Muscle of arm (tissue), 12 donors: ENCODE results near the gene SLC35B2. TPM values are rescaled to one million over a fixed set of nuclear protein-coding genes. Genes with fewer than 3 reads are reported as not detected.

Experiments
- DNase-seq: peaks from one replicate; pipeline ENCODE4 v3.0.0-alpha.2; 2013
- polyA plus RNA-seq, 12 donors: library from polyadenylated mRNA; unstranded; fragments of 120-200 nt; gene quantifications; one replicate each; pipeline ENCODE4 v1.2.1, GENCODE V29; 2013; ENCODE audit not compliant: insufficient read length in 12 of 12

The SLC35B2 gene
- polyA plus RNA-seq, 12 donors = 26.4 to 41.9 (median 30.6) TPM; not detected in 1

DNA sequence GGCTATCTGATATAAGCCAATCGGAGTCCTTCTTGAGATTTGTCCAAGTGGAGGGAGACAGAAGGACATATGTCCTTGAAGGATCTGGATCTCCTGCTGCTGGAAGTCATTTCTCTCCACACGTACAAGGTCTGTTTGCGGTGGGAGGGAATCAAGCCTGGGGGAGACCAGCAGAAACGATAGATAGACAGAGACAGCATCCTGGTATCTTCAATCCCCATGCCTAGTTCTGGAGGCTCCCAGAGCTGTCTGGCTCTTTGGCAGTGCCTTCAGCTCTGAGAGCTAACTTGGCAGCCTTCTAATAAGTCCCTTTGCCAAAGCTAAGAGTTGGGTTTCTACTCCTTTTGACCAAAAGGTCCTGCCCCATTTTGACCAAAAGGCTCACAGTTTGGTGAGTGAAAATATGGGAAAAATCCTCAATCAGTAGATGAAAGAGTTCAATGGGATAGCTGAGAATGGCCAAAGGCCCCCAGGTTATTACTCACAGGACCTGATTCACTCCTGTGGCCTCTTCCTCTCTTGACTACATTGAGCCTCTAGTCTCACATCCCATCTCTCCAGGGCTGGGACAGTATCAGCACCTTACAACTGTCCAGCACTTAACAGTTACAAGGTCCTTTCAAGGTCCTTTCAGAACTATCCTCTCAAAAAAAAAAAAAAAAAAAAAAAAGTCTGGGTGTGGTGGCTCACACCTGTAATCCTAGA, 35.5 kb upstream of the SLC35B2 start:
- no peak for DNase-seq

DNA sequence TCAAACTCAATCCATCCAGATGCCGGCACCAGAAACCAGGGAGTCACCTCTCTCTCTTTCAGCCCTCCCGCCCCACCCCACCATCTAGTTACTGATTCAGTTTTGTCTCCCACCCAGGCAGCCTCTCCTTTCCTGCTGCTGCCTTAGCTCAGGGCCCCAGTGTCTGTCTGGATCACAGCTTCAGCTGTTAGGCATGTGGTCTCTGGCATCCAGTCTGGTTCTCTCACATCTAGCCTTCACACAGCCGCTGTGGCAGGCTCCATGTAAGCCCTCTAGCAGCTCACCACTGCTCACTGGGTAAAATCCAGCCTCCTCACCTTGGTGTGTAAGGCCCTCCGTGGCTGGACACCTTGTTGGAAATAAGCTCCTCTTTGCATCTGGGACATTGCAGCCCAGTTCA, 34.5 kb upstream of the SLC35B2 start:
- DNase-seq = no peak

DNA sequence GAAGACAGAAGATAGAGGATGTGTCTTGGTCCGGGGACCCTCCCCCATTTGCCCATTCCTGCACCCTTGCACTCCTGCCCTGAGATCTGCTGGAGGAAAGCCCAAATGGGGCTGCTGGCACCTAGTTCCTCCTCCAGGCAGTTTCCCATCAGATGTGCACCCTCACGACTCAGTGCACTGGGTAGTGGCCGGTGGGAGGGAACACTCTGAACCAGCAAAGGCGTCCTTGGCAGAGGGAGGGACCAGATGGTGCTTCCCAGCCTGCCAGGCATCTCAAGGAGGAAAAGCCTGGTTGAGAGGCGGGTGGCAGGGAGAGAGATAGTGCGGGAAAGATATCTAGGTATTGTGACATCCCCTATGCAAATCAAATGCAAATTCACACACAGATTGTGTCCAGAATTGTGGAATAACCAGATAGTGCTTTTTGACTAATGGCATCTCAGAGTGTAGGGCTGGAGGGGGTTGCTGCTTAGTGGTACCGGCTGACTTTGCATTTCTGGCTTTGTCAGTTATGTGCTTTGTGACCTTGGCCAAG, 32.5 kb upstream of the SLC35B2 start:
- no peak for DNase-seq

DNA sequence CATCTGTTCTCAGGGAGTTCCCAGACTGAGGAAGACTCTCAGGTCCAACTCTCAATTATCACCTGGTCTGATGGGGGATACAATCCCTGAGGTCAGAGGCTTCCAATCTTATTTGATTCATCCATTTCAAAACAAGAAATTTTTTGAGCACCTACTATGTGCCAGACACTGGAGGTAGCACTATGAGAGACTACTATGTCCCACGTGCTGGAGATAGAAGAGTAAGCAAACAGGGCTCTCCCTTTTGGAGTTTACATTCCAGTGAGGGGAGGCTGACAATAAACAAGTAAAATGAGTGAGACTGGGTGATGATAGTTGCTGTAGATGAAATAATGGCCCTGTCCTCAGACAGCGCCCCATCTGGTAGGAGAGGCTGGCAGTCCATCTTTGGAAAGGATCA, 29.4 kb upstream of the SLC35B2 start:
- no peak for DNase-seq

DNA sequence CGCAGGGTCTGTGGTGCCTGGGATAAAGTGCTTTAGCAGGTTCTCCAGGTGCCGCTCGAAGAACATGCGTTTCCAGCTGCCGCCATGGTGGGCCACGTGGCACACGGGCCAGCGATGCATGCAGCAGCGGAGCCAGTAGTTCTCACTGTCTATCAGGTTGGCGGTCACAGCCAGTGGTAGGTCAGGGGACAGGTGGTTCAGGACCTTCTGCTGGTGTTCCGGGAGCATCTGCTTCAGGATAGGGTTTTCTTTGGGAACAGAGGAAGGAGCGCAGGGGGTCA, 28.9 kb upstream of the SLC35B2 start:
- no peak for DNase-seq

DNA sequence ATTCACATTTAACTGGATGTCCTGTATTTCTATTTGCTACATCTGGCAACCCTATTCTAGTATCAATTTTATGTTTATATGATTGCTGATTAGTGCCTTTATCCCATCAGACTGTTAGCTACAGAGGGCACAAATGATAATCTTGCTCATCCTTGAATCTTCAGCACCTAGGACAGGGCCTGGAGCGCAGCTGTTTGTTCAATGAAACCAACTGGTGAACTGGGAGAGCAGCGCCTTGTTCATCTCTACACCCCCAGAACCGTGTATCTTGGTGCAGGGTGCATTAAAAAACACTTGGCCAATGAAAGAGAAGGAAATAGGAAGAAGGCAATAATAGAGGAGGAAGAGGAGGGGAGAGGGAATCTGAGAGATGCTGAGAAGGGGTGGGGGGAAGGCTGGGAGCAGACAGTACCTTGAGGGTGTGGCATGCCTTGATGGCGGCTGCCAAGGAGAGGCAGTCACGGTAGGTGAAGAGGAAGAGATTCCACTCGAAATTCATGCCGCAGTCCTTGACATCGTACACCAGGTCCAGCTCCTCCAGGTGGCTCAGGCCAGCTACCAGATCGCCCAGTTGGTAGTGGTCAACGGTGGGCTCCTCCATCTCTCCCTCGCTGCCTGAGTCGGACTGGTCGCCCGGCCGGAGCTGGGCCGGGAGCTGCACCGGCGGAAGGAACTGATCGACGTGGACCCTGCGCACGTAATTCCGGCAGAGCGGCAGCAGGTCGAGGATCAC, 28.4 kb upstream of the SLC35B2 start:
- DNase-seq = no peak

DNA sequence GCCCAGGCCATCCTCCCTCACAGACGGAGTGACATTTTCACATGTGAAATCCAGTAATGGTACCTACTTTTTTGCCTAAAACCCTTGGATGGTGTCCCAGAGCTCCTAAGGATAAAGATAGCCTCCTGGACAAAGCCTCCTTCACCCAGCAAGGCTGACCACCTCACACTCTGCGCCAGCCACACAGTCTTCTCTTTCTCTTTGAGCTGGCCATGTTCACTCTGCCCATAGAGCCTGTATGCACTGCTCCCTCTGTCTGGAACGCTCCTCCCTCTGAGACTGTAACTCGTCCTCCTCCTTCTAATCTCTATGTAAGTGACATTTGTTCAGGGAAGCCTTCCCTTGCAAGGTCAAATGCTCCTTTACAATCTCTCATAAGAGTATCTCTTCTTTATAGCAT, 27.5 kb upstream of the SLC35B2 start:
- no peak for DNase-seq

DNA sequence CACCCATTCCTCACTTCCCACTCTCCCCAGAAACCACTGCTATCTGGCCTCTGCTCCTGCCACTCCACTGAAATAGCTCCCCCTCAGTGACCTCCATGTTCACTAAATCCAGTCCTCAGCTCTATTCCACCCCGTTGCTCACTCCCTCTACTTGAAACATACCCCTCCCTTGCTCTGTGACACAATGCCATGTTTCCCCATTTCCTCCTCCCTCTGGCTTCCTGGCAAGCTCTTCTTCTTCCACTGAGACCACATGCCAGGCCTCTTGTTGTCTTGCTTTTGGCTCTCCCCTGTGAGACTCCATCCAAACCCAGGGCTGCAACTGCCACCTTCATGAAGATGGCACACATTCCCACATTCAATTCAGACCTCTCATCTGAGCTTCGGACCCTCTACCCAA, 26.8 kb upstream of the SLC35B2 start:
- no peak for DNase-seq

DNA sequence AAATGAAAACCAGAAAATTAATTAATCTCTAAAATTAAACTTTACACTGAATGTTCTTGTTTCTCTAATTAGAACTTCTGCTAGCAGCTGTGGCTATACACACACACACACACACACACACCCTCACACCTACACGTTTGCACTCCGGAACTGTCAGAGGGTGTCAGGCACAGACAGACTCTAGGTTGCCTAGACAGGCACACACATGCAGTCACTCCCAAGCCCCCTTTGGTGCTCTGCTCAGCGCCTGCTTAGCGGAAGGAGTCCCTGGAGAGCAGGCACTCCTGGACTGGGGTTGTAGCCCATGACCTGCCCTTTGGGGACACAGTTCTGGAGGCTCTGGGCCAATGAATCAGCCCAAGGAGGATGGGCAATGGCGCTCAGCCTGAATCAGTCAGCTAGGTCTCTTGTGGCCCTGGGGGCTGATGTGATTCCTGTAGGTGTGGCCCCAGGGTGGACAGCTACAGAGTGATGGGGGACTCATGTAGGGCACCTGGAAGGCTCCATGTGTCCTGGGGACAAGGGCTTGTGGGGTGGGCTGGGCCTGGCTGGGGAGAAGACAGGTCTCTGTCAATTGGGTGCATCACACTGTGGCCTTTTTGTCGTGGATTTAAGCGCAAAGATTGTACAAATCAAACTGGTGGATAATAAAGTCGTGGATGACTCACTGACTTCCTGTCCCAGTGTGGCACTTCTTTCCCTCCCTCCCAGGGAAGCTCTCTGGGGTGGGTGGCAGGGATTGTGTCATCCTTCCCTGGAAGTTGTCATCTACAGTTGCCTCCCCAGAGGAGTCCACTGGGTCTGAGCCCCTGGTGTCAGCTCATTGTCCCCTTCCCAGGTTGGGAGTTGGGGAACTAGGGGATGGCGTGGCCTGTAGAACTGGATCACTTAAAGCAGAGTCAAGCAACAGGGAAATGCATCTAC, 21.7 kb upstream of the SLC35B2 start:
- no peak for DNase-seq

DNA sequence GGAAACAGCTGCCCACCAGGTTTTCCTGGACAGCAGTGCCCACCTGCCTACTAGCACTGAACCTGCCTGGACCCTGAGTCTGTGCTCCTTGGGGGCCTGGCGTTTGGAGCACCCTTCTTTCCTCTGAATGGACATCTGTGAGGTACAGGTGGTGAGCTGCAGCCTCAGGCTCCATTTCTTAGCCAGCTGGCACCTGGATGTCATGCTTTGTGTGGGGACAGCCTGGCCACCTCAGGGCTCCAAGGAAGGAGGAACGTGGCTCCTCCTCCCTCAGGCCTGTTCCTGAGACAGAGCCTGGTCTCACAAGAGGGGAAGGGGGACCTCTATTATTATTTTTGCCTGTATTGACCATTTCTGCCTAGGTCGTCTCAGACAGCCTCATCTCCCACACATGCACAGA, 21.0 kb upstream of the SLC35B2 start:
- DNase-seq = no peak

DNA sequence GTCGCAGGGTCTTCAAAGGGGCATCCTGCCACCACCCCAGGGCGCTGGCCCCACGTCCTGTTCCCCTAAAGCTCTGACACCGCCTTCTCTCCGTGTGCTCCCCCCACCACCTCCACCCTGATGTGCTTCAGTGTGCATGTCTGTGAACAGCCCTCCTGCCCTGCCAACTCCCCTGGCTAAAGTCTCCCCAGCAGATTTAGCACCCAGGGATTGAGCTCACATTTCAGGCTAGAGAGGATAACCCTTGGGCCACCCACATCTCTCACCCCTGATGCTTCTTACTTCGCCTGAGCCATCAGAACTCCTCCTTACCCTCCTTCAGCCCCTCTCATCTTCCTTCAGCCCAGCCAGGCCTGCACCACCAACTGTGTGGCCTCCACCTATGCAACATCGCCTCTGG, 20.4 kb upstream of the SLC35B2 start:
- DNase-seq = no peak

DNA sequence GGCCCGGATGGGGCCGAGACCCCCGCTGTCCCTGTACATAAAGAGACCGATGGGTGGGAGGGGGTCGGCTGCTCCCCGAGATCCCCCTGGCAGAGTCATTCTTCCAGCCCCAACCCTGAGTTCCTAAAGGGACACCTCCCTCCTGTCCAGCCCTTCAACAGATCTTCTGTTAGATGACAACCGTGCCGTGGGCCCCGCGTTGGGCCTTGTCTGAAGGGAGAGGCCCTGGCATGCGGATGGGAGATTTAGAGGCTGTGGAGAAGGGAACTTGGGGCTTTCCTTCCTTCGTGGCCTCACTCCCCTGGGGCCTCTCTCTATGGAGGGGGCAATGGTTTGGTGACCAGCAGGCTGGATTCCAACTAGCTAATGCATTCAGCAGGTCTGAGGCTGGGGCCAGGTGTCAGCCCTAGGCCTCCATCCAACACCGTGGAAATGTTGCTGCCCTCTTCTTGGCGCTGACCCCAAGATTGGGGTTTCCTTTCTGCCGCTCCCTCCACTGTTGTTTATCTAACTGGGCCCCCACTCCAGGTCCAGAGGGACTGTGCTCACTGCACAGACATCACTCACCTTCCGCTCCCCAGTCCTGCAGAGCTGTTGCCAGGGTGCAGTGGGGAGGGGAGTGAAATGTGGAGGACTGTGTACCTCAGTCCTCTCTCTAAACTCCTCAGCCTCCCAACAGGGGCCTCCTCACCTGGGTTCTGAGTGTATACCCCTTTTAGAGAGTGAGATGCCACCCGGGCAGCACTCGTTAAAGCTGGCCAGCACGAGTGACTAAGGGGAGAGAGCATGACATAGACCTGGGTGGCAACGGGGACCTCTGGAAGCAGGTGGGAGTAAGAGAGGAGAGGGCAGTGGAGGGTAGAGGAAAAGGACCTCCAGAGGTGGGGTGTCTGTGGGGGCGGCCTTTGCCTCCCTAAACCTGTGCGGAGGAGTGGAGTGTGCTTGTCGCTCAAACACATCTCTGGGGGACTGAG, 19.6 kb upstream of the SLC35B2 start:
- no peak for DNase-seq

DNA sequence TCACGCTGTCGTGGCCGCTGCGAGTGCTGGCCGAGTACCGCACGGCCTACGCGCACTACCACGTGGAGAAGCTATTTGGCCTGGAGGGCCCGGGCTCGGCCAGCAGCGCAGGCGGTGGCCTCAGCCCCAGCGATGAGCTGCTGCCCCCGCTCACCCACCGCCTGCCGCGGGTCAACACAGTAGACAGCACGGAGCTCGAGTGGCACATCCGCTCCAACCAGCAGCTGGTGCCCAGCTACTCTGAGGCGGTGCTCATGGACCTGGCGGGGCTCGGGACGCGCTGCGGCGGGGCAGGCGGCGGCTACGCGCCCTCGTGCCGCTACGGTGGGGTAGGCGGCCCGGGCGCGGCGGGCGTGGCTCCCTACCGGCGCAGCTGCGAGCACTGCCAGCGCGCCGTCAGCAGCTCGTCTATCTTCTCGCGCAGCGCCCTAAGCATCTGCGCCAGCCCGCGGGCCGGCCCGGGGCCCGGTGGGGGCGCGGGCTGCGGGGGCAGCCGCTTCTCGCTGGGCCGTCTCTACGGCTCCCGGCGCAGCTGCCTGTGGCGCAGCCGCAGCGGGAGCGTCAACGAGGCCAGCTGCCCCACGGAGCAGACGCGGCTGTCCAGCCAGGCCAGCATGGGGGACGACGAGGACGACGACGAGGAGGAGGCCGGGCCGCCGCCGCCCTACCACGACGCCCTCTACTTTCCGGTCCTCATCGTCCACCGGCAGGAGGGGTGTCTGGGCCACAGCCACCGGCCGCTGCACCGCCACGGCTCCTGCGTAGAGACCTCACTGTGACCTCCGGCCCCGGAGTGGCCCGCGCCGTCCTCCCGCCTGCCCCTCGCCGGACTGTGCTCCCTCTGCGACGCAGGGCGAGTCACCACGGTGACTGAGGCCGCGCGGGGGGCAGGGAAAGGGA, 18.7 kb upstream of the SLC35B2 start:
- DNase-seq = no peak

DNA sequence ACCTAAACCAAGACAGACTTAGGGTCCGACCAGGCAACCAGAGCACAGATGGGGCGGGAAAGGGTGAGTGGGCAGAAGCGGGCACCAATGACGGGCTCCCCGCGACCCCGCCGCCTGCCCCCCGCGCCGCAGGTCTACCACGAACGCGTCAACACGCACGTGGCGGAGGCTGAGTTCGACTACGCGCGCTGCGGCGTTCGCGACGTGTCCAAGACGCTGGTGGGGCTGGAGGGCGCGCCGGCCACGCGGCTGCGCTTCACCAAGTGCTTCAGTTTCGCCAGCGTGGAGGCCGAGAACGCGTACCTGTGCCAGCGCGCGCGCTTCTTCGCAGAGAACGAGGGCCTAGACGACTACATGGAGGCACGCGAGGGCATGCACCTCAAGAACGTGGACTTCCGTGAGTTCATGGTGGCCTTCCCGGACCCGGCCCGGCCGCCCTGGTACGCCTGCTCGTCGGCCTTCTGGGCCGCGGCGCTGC, 18.0 kb upstream of the SLC35B2 start:
- DNase-seq = no peak

DNA sequence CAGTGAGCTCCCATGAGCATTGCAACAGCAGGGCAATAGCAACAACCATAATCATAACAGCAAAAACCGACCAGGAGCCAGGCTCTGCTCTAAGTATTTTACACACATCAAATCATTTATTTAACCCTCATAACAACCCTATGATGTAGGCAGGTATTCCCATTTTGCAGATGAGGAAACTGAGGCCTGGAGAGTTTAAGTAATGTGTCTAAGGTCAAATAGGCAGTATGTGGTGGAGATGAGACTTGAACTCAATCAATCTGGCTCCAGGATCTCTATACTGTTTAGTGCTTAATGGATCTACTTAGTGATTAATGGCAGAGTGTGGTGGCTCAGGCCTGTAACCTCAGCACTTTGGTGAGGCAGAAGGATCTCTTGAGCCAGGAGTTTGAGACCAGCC, 16.3 kb upstream of the SLC35B2 start:
- no peak for DNase-seq

DNA sequence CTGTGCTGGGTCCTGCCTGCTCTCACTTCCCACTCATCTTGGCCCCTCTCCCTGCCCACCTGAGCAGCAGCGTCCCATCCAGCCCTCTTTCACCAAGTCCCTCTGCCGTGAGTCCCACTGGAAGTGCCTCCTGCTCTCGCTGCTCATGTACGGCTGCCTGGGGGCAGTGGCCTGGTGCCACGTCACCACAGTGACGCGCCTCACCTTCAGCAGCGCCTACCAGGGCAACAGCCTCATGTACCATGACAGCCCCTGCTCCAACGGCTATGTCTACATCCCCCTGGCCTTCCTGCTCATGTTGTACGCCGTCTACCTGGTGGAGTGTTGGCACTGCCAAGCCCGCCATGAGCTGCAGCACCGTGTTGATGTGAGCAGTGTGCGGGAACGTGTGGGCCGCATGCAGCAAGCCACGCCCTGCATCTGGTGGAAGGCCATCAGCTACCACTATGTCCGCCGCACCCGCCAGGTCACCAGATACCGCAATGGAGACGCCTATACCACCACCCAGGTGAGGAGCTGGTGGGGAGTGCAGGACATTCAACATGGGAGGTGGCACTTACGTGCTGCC, 15.8 kb upstream of the SLC35B2 start:
- no peak for DNase-seq

DNA sequence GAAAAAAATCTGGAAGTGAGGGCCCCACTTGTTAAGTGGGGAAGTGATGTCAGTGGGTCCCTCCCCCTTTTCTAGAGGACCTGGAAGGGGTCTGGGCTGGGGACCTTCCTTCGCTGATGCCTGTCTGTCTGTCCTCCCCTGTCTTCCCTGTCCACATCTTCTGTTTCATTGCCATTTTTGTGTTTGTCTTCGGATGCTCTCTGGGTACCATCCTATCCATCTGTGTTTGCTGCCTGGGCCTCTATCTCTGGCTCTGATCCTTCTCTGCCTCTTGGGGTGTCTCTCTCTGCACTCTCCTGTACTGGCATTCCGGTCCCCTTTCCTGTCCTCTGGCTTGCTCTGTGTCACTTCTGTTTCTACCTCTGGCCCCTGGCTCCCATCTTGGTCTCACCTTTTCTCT, 15.2 kb upstream of the SLC35B2 start:
- DNase-seq = no peak

DNA sequence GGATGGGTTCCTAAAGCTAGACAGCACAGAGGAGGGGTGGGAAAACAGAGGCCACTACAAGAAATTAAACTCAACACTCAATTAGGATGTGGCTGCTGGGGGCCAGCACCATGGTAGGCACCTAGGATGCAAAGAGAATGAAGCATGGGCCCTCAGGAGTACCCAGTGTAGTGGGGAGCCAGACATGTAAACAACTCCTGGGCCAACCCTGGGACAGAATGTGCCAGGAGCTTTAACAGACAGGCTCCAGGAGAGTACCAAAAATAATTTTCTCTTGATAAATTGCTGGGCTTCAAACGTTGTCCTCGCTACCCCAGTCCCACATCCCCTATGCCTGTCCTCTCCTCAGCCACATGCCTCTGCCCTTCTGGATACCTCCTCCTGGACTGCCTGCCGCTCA, 14.6 kb upstream of the SLC35B2 start:
- no peak for DNase-seq

DNA sequence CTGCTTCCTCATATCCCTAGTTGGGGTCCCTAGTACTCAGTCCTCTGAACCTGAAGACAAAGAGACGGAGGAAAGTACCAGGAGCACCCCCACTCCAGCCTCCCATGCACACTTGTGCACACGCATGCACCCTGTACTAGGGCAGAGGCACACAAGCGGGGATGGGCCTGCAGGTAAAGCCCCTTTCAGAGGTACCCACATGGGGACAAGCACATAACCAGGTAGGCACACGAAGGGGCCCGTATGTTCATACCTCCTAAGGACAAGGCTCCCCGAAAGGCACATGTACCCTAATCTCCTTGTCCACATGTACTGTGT, 14.0 kb upstream of the SLC35B2 start:
- no peak for DNase-seq
